Chondrocyte (in vitro differentiated cells): Measurements from ENCODE around the gene S100A8. TPM values are rescaled to one million over a fixed set of nuclear protein-coding genes. Genes with fewer than 3 reads are reported as not detected.

Experiments
- DNase-seq: peaks from one replicate; pipeline ENCODE4 v3.0.0; 2021; ENCODE audit warnings: mixed read lengths, low spot score
- H3K27ac Mint-ChIP-seq: one replicate; pipeline ENCODE4 v1.8.0; 2021; ENCODE audit warnings: mild to moderate bottlenecking, moderate library complexity, mixed read lengths; ENCODE audit not compliant: unreplicated experiment
- H3K27me3 Mint-ChIP-seq: 2 replicates; pipeline ENCODE4 v1.8.0; 2021; ENCODE audit warnings: low read depth, mixed read lengths
- H3K36me3 Mint-ChIP-seq: 2 replicates; pipeline ENCODE4 v1.8.0; 2021; ENCODE audit warnings: low read depth, mixed read lengths
- H3K4me1 Mint-ChIP-seq: 2 replicates; pipeline ENCODE4 v1.8.0; 2021; ENCODE audit warnings: low read depth, mild to moderate bottlenecking, mixed read lengths
- H3K4me3 Mint-ChIP-seq: one replicate; pipeline ENCODE4 v1.8.0; 2021; ENCODE audit warnings: mild to moderate bottlenecking, moderate library complexity, mixed read lengths; ENCODE audit not compliant: unreplicated experiment
- H3K9me3 Mint-ChIP-seq: 2 replicates; pipeline ENCODE4 v1.8.0; 2021; ENCODE audit warnings: low read depth, mixed read lengths
- CTCF ChIP-seq: fragments of 200-600 bp; sonication (generic); IDR thresholded peaks from 2 replicates; pipeline ENCODE4 v1.5.0; 2021; ENCODE audit warnings: antibody characterized with exemption, mild to moderate bottlenecking, moderate library complexity
- total RNA-seq: library from RNA; stranded (reverse); gene quantifications from 3 replicates; pipeline ENCODE4 v1.2.1, GENCODE V29; 2021

The S100A8 gene
- total RNA-seq, 1 donor from 2014 or later: not detected

GRCh38 chr1:153392822-153393221, 1.9 kb upstream of the S100A8 start:
- no peak for DNase-seq
- H3K27ac Mint-ChIP-seq: no peak overlapping the region
- no peak for TF ChIP-seq CTCF
- H3K4me3 Mint-ChIP-seq: no peak overlapping the region
- H3K36me3 Mint-ChIP-seq: no peaks in the 10 kb centered on the region
- no peaks in the 10 kb centered on the region for H3K9me3 Mint-ChIP-seq
- no peaks in the 10 kb centered on the region for H3K4me1 Mint-ChIP-seq
- H3K27me3 Mint-ChIP-seq: peaks cover 22% of the 10 kb centered on the region

GRCh38 chr1:153392258-153392657, 1.4 kb upstream of the S100A8 start:
- Mint-ChIP-seq H3K27me3 (peaks cover 20% of the 10 kb centered on the region), H3K4me3 (no peak overlapping the region), H3K9me3 (no peaks in the 10 kb centered on the region), H3K4me1 (no peaks in the 10 kb centered on the region), H3K27ac (no peak overlapping the region), H3K36me3 (no peaks in the 10 kb centered on the region)
- TF ChIP-seq CTCF: no peak
- no peak for DNase-seq

GRCh38 chr1:153389973-153390879, 647 bp downstream of the S100A8 start:
- no peak overlapping the region for H3K4me3 Mint-ChIP-seq
- no peaks in the 10 kb centered on the region for H3K9me3 Mint-ChIP-seq
- H3K4me1 Mint-ChIP-seq: no peaks in the 10 kb centered on the region
- peaks cover 18% of the 10 kb centered on the region for H3K27me3 Mint-ChIP-seq
- no peak overlapping the region for H3K27ac Mint-ChIP-seq
- no peaks in the 10 kb centered on the region for H3K36me3 Mint-ChIP-seq
- TF ChIP-seq CTCF: no peak
- no peak for DNase-seq

GRCh38 chr1:153389401-153389800, 1.5 kb downstream of the S100A8 start:
- Mint-ChIP-seq H3K4me3 (no peak overlapping the region), H3K27ac (no peak overlapping the region), H3K36me3 (no peaks in the 10 kb centered on the region), H3K9me3 (no peaks in the 10 kb centered on the region), H3K4me1 (no peaks in the 10 kb centered on the region), H3K27me3 (peaks cover 18% of the 10 kb centered on the region)
- TF ChIP-seq CTCF: no peak
- no peak for DNase-seq

GRCh38 chr1:153387785-153388184, 3.1 kb downstream of the S100A8 start:
- H3K27ac Mint-ChIP-seq: no peak overlapping the region
- no peak overlapping the region for H3K4me3 Mint-ChIP-seq
- H3K36me3 Mint-ChIP-seq: no peaks in the 10 kb centered on the region
- peaks cover 4% of the 10 kb centered on the region for H3K9me3 Mint-ChIP-seq
- TF ChIP-seq CTCF: no peak
- H3K4me1 Mint-ChIP-seq: no peaks in the 10 kb centered on the region
- DNase-seq: no peak
- H3K27me3 Mint-ChIP-seq: peaks cover 15% of the 10 kb centered on the region
